GM12878 (cell line): ENCODE results near the gene C3orf33. TPM values are rescaled to one million over a fixed set of nuclear protein-coding genes. Genes with fewer than 3 reads are reported as not detected.

Experiments used
- ATAC-seq: fragments of 200-7000 bp; cut with Tn5 transposase; 3 replicates; pipeline ENCODE4 v1.9.1; 2020; ENCODE audit warnings: mild to moderate bottlenecking, moderate library complexity
- BruUV-seq: library from RNA; stranded (reverse); fragments of 400-500 nt; replicated peaks from 2 replicates; lab custom pipeline; 2021; lab: Mats Ljungman, UMichigan
- CTCF ChIA-PET: fragments of 300-600 bp; sonication (Branson Sonifier 250); formaldehyde crosslinking; extraction: SDS; loops from one replicate; lab custom pipeline; 2021; ENCODE audit warnings: inconsistent platforms; lab: Yijun Ruan, JAX
- POLR2A ChIA-PET: fragments of 350-600 bp; formaldehyde crosslinking; extraction: SDS; loops from one replicate; lab custom pipeline; 2021; ENCODE audit warnings: inconsistent platforms; lab: Charles Lee
- RAD21 ChIA-PET: fragments of 300-600 bp; sonication (Branson Sonifier 250); formaldehyde crosslinking; loops from one replicate; lab custom pipeline; 2023; ENCODE audit warnings: antibody characterized with exemption; ENCODE audit not compliant: unreplicated experiment; lab: Charles Lee
- SMC1A ChIA-PET: fragments of 300-600 bp; sonication (Branson Sonifier 250); formaldehyde crosslinking; loops from one replicate; lab custom pipeline; 2023; ENCODE audit not compliant: unreplicated experiment, uncharacterized antibody; lab: Charles Lee
- DNase-seq: peaks from one replicate; pipeline ENCODE4 v3.0.0-alpha.2; 2011; ENCODE audit warnings: low read depth, low spot score
- FAIRE-seq: peaks from 3 replicates; lab custom pipeline; 2011; peaks lifted over from hg19 to GRCh38; lab: Jason Lieb, UNC
- H2AFZ ChIP-seq: 2 replicates; pipeline ENCODE4 v1.6.0; 2011; ENCODE audit warnings: low read depth, low read length, control low read depth; ENCODE audit not compliant: control insufficient read depth
- H3K27ac ChIP-seq: 2 replicates; pipeline ENCODE4 v1.5.1; 2011; ENCODE audit warnings: control low read depth; ENCODE audit not compliant: control insufficient read depth, insufficient read depth
- H3K27me3 ChIP-seq, 2 experiments: replicated peaks in 1 of 2; 2 replicates each; pipeline versions ENCODE4 v1.6.0 to v1.6.1; 2011; ENCODE audit warnings: low read length in 1 of 2; ENCODE audit not compliant: control insufficient read depth in 2 of 2, insufficient read depth in 2 of 2
- H3K36me3 ChIP-seq, 2 experiments: 2 replicates each; pipeline ENCODE4 v1.5.1; 2011; ENCODE audit warnings: low read length in 1 of 2; ENCODE audit not compliant: control insufficient read depth in 2 of 2, insufficient read depth in 2 of 2
- H3K4me1 ChIP-seq: 2 replicates; pipeline ENCODE4 v1.6.1; 2011; ENCODE audit warnings: mild to moderate bottlenecking, low read length, moderate library complexity, mixed read lengths; ENCODE audit not compliant: control insufficient read depth, insufficient read depth
- H3K4me2 ChIP-seq: 2 replicates; pipeline ENCODE4 v1.6.0; 2011; ENCODE audit warnings: control low read depth; ENCODE audit not compliant: control insufficient read depth, insufficient read depth
- H3K4me3 ChIP-seq: fragments of 200-600 bp; sonication (generic); 2 replicates; pipeline ENCODE4 v1.5.1; 2016
- H3K79me2 ChIP-seq: 2 replicates; pipeline ENCODE4 v1.6.0; 2011; ENCODE audit warnings: low read length; ENCODE audit not compliant: control insufficient read depth, insufficient read depth
- H3K9ac ChIP-seq: 2 replicates; pipeline ENCODE4 v1.8.0; 2011; ENCODE audit warnings: low read length, control low read depth, mixed read lengths; ENCODE audit not compliant: control insufficient read depth, insufficient read depth
- H3K9me3 ChIP-seq: replicated peaks from 3 replicates; pipeline ENCODE4 v1.5.1; 2011; ENCODE audit warnings: mild to moderate bottlenecking, low read length; ENCODE audit not compliant: control insufficient read depth, insufficient read depth
- H4K20me1 ChIP-seq: 2 replicates; pipeline ENCODE4 v1.6.0; 2011; ENCODE audit not compliant: control insufficient read depth, insufficient read depth
- CBX5 ChIP-seq: sonication (generic); IDR thresholded peaks from 2 replicates; pipeline ENCODE4 v1.6.1; 2016; ENCODE audit warnings: low read depth, moderate library complexity, mild to moderate bottlenecking, inconsistent platforms
- E2F4 ChIP-seq: IDR thresholded peaks from 2 replicates; pipeline ENCODE4 v1.6.1; 2012; ENCODE audit warnings: low read depth, low read length, improper control_type of control experiment
- E2F8 ChIP-seq: fragments of 450-650 bp; IDR thresholded peaks from 2 replicates; pipeline ENCODE4 v1.6.1; 2018; ENCODE audit warnings: mild to moderate bottlenecking, low read depth, moderate library complexity; ENCODE audit not compliant: partially characterized antibody
- RB1 ChIP-seq: fragments of 450-650 bp; formaldehyde crosslinking; IDR thresholded peaks from 2 replicates; pipeline ENCODE4 v1.6.1; 2017; ENCODE audit warnings: mild to moderate bottlenecking, borderline replicate concordance
- TAF1 ChIP-seq: IDR thresholded peaks from 2 replicates; pipeline ENCODE4 v1.6.1; 2011; ENCODE audit warnings: mild to moderate bottlenecking, low read depth, low read length, borderline replicate concordance
- ZBED1 ChIP-seq: IDR thresholded peaks from 2 replicates; pipeline ENCODE4 v1.6.1; 2016; ENCODE audit warnings: borderline replicate concordance
- ZNF24 ChIP-seq: fragments of 450-650 bp; IDR thresholded peaks from 2 replicates; pipeline ENCODE4 v1.6.1; 2017; ENCODE audit warnings: antibody characterized with exemption, mild to moderate bottlenecking
- WGBS: methylation state at CpG from one replicate; pipeline ENCODE4 v1.1.6; 2016; ENCODE audit warnings: low lambda C conversion rate; ENCODE audit not compliant: insufficient replicate concordance, insufficient coverage; ENCODE audit errors: missing lambda C conversion rate; 5-methylcytosine and 5-hydroxymethylcytosine counted together
- in situ Hi-C: fragments of 300-500 bp; cut with MboI; formaldehyde crosslinking; loops from 9 replicates; pipeline ENCODE4 v1.14.3; 2018; ENCODE audit warnings: mixed read lengths
- intact Hi-C: fragments of 100-400 bp; cut with micrococcal nuclease; formaldehyde crosslinking; loops from one replicate; pipeline ENCODE4 v1.14.2; 2022; ENCODE audit not compliant: unreplicated experiment
- polyA plus RNA-seq, 11 experiments: library from polyadenylated mRNA; depleted of rRNA in 4 of 11; unstranded in 6 of 11; stranded (reverse) in 5 of 11; fragments of >200 nt; fragmentation: Nextera tagmentation in 4 of 11; fragmentation: Illumina TruSeq in 1 of 11; extraction: Ambion mirVana in 4 of 11; extraction: Trizol in 1 of 11; gene quantifications; 1 replicate in 1 of 11; 2 replicates in 10 of 11; pipeline versions ENCODE4 v1.2.1 to v1.2.3, GENCODE V29; 2011 to 2016; ENCODE audit warnings: inconsistent platforms in 2 of 11, missing spikeins in 2 of 11, low read depth in 1 of 11
- total RNA-seq, 4 experiments: library from RNA; depleted of rRNA in 3 of 4; stranded (reverse); fragments of >200 nt in 3 of 4; fragmentation: Illumina TruSeq in 1 of 4; extraction: Trizol in 1 of 4; gene quantifications; 2 replicates each; pipeline versions ENCODE4 v1.2.1 to v1.2.3, GENCODE V29; 2013 to 2021

C3orf33 gene
- total and polyA plus RNA-seq, 10 of the 15 experiments (the other 5 are each of a cell fraction or from before 2014, with no cell fraction given): 0.35 to 1.7 (median 0.90) TPM

GRCh38 chr3:155853214-155854140 lies 47.4 kb upstream of the C3orf33 start:
- Histone ChIP-seq H3K79me2 (peaks cover 58% of the 10 kb centered on the region), H3K9ac (peak overlapping the region; percentile 88), H3K4me2 (peak overlapping the region; percentile 95), H3K4me1 (no peaks in the 10 kb centered on the region), H4K20me1 (no peaks in the 10 kb centered on the region), H3K4me3 (peak overlapping the region; percentile 84), H3K9me3 (no peaks in the 10 kb centered on the region; the same call in 2 of the 3 replicates), H3K27ac (peak overlapping the region; percentile 84), H2AFZ (peak overlapping the region; percentile 63), H3K36me3 (peaks cover 0 to under 1% of the 10 kb centered on the region in 2 experiments; a peak in 1 of 4 replicates), H3K27me3 (no peaks in the 10 kb centered on the region)
- intact Hi-C loops (loop anchor here (1.0 to 5.0 kb wide), 3 partner anchors 17 to 101 kb away; partner anchors contain the start of genes C3orf33 and GMPS), in situ Hi-C loops (no loop called here)
- ChIA-PET POLR2A (interaction anchor here (0.5 to 2.6 kb wide), 4 partner anchors 11 to 48 kb away, joined by 3 to 22 read pairs (median 12); partner anchors contain the start of genes C3orf33 and GMPS), RAD21 (interaction anchor here (0.7 to 3.0 kb wide), 6 partner anchors 8 to 47 kb away, joined by 3 to 21 read pairs (median 8); partner anchors contain the start of genes C3orf33 and GMPS), CTCF (interaction anchor here (0.9 to 5.7 kb wide), 5 partner anchors 10 to 47 kb away, joined by 3 to 52 read pairs (median 5); partner anchors contain the start of gene C3orf33), SMC1A (interaction anchor here (0.7 to 2.4 kb wide), 15 partner anchors 8 to 138 kb away, joined by 3 to 23 read pairs (median 4); partner anchors contain the start of gene C3orf33)
- DNase-seq (no peak), ATAC-seq (peak; percentile 19), FAIRE-seq (no peak)
- 0 out of 2 replicates have a peak, but pooled peaks have one; percentile 6 for TF ChIP-seq CBX5
- no peak for TF ChIP-seq ZBED1
- peak; percentile 68 for TF ChIP-seq E2F4
- peak; percentile 71 for TF ChIP-seq E2F8
- 0 out of 2 replicates have a peak, but pooled peaks have one; percentile 10 for TF ChIP-seq TAF1
- TF ChIP-seq RB1: peak; percentile 80; the same call in 1 of the 2 replicates
- TF ChIP-seq ZNF24: no peak
- WGBS: 1% methylated on average over 45 of the region's 45 CpGs
- no TSS peak for BruUV-seq
